Measurements from ENCODE around the gene RFX2. TPM values are rescaled to one million over a fixed set of nuclear protein-coding genes. Genes with fewer than 3 reads are reported as not detected.

Gene RFX2
- total RNA-seq, 1 experiment from 2014 or later, result 10.5 TPM

- no peaks in the 10 kb centered on the region for H3K36me3 ChIP-seq (ENCODE audit: low read depth, low read length)
- no peak for DNase-seq
- H3K4me3 ChIP-seq (ENCODE audit: low read length), result no peak overlapping the region
- ATAC-seq, result no peak
- H3K27me3 ChIP-seq (ENCODE audit: low read length), result no peaks in the 10 kb centered on the region
- no peaks in the 10 kb centered on the region for H3K9me2 ChIP-seq (replicated peaks; ENCODE audit: low read length)
- H3K4me2 ChIP-seq (ENCODE audit: low read length), result no peak overlapping the region
- TF ChIP-seq EZH2 (IDR thresholded peaks at IDR 0.05; ENCODE audit: low read length, unreplicated experiment) (no peak), CTCF (conservative IDR thresholded peaks at IDR 0.05; ENCODE audit: low read depth, low read length) (no peak), EZH2phosphoT487 (IDR thresholded peaks at IDR 0.05; ENCODE audit: borderline replicate concordance, low read length) (no peak)
- no peak overlapping the region for H3K9ac ChIP-seq (ENCODE audit: low read length)
- no peaks in the 10 kb centered on the region for H4K20me1 ChIP-seq (ENCODE audit: low read length)
- ChIA-PET CTCF (no interaction called here), POLR2A (ENCODE audit: unreplicated experiment) (no interaction called here)
- no peak overlapping the region for H2AFZ ChIP-seq (ENCODE audit: low read length)
- H3K79me2 ChIP-seq (ENCODE audit: low read length), result no peaks in the 10 kb centered on the region
- H3F3A ChIP-seq (ENCODE audit: low read length, unreplicated experiment), result no peaks in the 10 kb centered on the region
- intact Hi-C loops (cut with micrococcal nuclease), result no loop called here
- BruUV-seq (replicated peaks), result no TSS peak
- no peaks in the 10 kb centered on the region for H3K9me3 ChIP-seq (ENCODE audit: low read length)
- no peak overlapping the region for H3K27ac ChIP-seq (ENCODE audit: low read length)
- peaks cover 9% of the 10 kb centered on the region for H3K4me1 ChIP-seq (ENCODE audit: insufficient read depth, low read length)
Measured at GRCh38 chr19:6113616-6114188, 3.4 kb upstream of the RFX2 start.

- no TSS peak for BruUV-seq (replicated peaks)
- H3K4me3 ChIP-seq (ENCODE audit: low read length), result peak overlapping the region; percentile 70
- ChIA-PET POLR2A (ENCODE audit: unreplicated experiment) (no interaction called here), CTCF (no interaction called here)
- TF ChIP-seq CTCF (conservative IDR thresholded peaks at IDR 0.05; ENCODE audit: low read depth, low read length) (no peak), EZH2phosphoT487 (IDR thresholded peaks at IDR 0.05; ENCODE audit: borderline replicate concordance, low read length) (no peak), EZH2 (IDR thresholded peaks at IDR 0.05; ENCODE audit: low read length, unreplicated experiment) (no peak)
- no peaks in the 10 kb centered on the region for H4K20me1 ChIP-seq (ENCODE audit: low read length)
- no peaks in the 10 kb centered on the region for H3K9me3 ChIP-seq (ENCODE audit: low read length)
- H3K4me1 ChIP-seq (ENCODE audit: insufficient read depth, low read length), result peaks cover 12% of the 10 kb centered on the region
- no peaks in the 10 kb centered on the region for H3K36me3 ChIP-seq (ENCODE audit: low read depth, low read length)
- H2AFZ ChIP-seq (ENCODE audit: low read length), result peak overlapping the region; percentile 75
- intact Hi-C loops (cut with micrococcal nuclease), result loop anchor here (1.0 to 2.0 kb wide), 3 partner anchors 17 to 206 kb away; partner anchors contain the start of gene VMAC
- DNase-seq, result no peak
- no peaks in the 10 kb centered on the region for H3K9me2 ChIP-seq (replicated peaks; ENCODE audit: low read length)
- H3K9ac ChIP-seq (ENCODE audit: low read length), result peak overlapping the region; percentile 63
- peak overlapping the region; percentile 96 for H3K4me2 ChIP-seq (ENCODE audit: low read length)
- H3F3A ChIP-seq (ENCODE audit: low read length, unreplicated experiment), result peaks cover 5% of the 10 kb centered on the region
- no peaks in the 10 kb centered on the region for H3K79me2 ChIP-seq (ENCODE audit: low read length)
- no peak for ATAC-seq
- no peaks in the 10 kb centered on the region for H3K27me3 ChIP-seq (ENCODE audit: low read length)
- H3K27ac ChIP-seq (ENCODE audit: low read length), result no peak overlapping the region
Measured at GRCh38 chr19:6109947-6110346, 353 bp downstream of the RFX2 start.

Data from PC-3 (cell line).